Mesendoderm (in vitro differentiated cells): ENCODE measurements around the gene PRKAR1B.

Experiments used
- DNase-seq: peaks from one replicate; pipeline ENCODE4 v3.0.0; 2013
- H2AK5ac ChIP-seq: 2 replicates; pipeline ENCODE4 v1.6.1; 2013; ENCODE audit warnings: low read length, inconsistent platforms
- H2BK120ac ChIP-seq: 2 replicates; pipeline ENCODE4 v1.6.1; 2013; ENCODE audit warnings: low read depth, mild to moderate bottlenecking, low read length, moderate library complexity, mixed read lengths
- H2BK15ac ChIP-seq: replicated peaks from 2 replicates; pipeline ENCODE4 v1.6.1; 2013; ENCODE audit warnings: low read depth, mild to moderate bottlenecking, moderate library complexity
- H2BK5ac ChIP-seq: 2 replicates; pipeline ENCODE4 v1.6.1; 2013; ENCODE audit warnings: low read length, inconsistent platforms
- H3K18ac ChIP-seq: 2 replicates; pipeline ENCODE4 v1.6.1; 2013; ENCODE audit warnings: mild to moderate bottlenecking, low read length, mixed read lengths
- H3K23ac ChIP-seq: one replicate; pipeline ENCODE4 v1.6.1; 2013; ENCODE audit warnings: low read length
- H3K27ac ChIP-seq: 2 replicates; pipeline ENCODE4 v1.5.1; 2013; ENCODE audit warnings: low read depth, mild to moderate bottlenecking, inconsistent platforms, low read length, moderate library complexity
- H3K27me3 ChIP-seq: 2 replicates; pipeline ENCODE4 v1.6.1; 2013; ENCODE audit warnings: low read length, control low read depth, mild to moderate bottlenecking, inconsistent platforms; ENCODE audit not compliant: insufficient read depth, poor library complexity
- H3K36me3 ChIP-seq: 2 replicates; pipeline ENCODE4 v1.6.1; 2013; ENCODE audit warnings: low read length, inconsistent platforms; ENCODE audit not compliant: control insufficient read depth, insufficient read depth
- H3K4ac ChIP-seq: one replicate; pipeline ENCODE4 v1.6.1; 2013; ENCODE audit warnings: low read depth, mild to moderate bottlenecking, low read length, moderate library complexity
- H3K4me1 ChIP-seq: 2 replicates; pipeline ENCODE4 v1.6.1; 2013; ENCODE audit warnings: low read depth, low read length, inconsistent platforms; ENCODE audit not compliant: control insufficient read depth
- H3K4me2 ChIP-seq: 2 replicates; pipeline ENCODE4 v1.6.1; 2013; ENCODE audit warnings: low read length
- H3K4me3 ChIP-seq: 2 replicates; pipeline ENCODE4 v1.5.1; 2013; ENCODE audit warnings: mild to moderate bottlenecking, low read length
- H3K56ac ChIP-seq: one replicate; pipeline ENCODE4 v1.6.1; 2013; ENCODE audit warnings: low read length
- H3K79me1 ChIP-seq: 2 replicates; pipeline ENCODE4 v1.6.1; 2013; ENCODE audit warnings: low read length, inconsistent platforms
- H3K79me2 ChIP-seq: 2 replicates; pipeline ENCODE4 v1.6.1; 2013; ENCODE audit warnings: mild to moderate bottlenecking, low read length; ENCODE audit not compliant: control insufficient read depth, insufficient read depth
- H3K9ac ChIP-seq: 2 replicates; pipeline ENCODE4 v1.6.1; 2013; ENCODE audit warnings: low read length, inconsistent platforms
- H4K5ac ChIP-seq: one replicate; pipeline ENCODE4 v1.6.1; 2013; ENCODE audit warnings: low read length
- H4K8ac ChIP-seq: one replicate; pipeline ENCODE4 v1.6.1; 2013; ENCODE audit warnings: low read depth, mild to moderate bottlenecking, control low read depth, low read length, moderate library complexity
- WGBS: extraction: QIAGEN DNeasy Blood & Tissue Kit; methylation state at CpG from one replicate; pipeline ENCODE4 v1.1.7; 2013; ENCODE audit warnings: low lambda C conversion rate, missing lambda C conversion rate; ENCODE audit not compliant: insufficient coverage; ENCODE audit errors: extremely low coverage; 5-methylcytosine and 5-hydroxymethylcytosine counted together

PRKAR1B gene

DNA sequence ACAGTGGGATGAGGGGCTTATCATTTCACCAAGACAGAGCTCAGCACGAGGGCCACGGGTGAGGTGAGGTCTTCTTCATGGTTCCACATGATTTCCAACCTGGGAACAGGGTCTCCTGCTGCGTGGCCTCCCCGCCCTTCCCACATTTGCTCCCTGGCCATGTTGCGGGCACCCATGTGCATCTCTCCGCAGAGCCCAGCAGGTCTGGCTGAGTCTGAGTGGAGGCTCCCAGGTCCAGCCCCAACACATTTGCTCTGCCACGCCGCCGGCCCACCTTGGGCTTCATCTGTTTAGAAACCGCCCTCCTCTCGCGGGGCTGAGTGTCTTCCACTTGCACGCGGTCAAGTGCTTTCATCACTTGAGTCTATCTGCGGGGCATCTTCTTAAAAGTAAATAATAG is 14.8 kb upstream of the PRKAR1B start:
- Histone ChIP-seq H3K4me2 (no peak overlapping the region), H3K9ac (no peak overlapping the region), H3K4ac (no peak overlapping the region), H2AK5ac (no peak overlapping the region), H4K5ac (no peak overlapping the region), H3K23ac (no peak overlapping the region), H3K56ac (no peak overlapping the region), H3K27me3 (no peaks in the 10 kb centered on the region), H3K4me1 (no peaks in the 10 kb centered on the region), H2BK120ac (no peak overlapping the region), H2BK15ac (no peak overlapping the region), H2BK5ac (no peak overlapping the region), H3K36me3 (peaks cover 3% of the 10 kb centered on the region), H3K4me3 (no peak overlapping the region), H3K79me1 (peaks cover 10% of the 10 kb centered on the region), H3K27ac (no peak overlapping the region), H3K18ac (no peak overlapping the region), H4K8ac (no peak overlapping the region), H3K79me2 (peaks cover 5% of the 10 kb centered on the region)
- DNase-seq: no peak
- WGBS: no CpG with 5 or more reads among the region's 15 CpGs

DNA sequence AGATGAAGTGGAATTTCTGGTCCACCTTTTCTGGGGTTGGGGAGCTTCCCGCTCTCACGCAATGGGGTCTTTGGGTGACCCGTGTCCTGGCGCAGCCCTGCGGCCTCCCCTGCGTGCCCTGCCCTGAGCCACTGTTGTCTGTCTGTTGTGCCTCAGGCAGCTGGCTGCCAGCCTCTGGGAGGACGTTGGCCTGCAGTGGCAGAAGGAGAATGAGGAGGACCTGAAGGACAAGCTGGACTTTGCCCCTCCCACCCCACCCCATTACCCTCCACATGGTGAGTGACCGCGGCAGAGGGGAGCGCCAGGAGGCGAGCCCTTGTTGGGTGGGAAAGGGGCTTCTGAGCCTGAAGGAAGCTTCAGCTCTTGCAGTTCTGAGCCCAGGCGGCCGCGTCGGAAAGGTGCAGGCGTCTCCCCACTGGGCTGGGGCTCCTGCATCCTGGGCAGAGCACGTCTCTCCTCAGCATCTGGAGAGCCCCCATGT is 14.2 kb upstream of the PRKAR1B start:
- H3K4me1 ChIP-seq: no peaks in the 10 kb centered on the region
- H3K4me3 ChIP-seq: no peak overlapping the region
- no peak overlapping the region for H2BK5ac ChIP-seq
- H3K79me1 ChIP-seq: peaks cover 11% of the 10 kb centered on the region
- H3K4ac ChIP-seq: no peak overlapping the region
- no peak overlapping the region for H3K9ac ChIP-seq
- no peak overlapping the region for H2BK120ac ChIP-seq
- no peak overlapping the region for H4K5ac ChIP-seq
- no peak overlapping the region for H3K27ac ChIP-seq
- H3K23ac ChIP-seq: no peak overlapping the region
- no peak for DNase-seq
- no peak overlapping the region for H4K8ac ChIP-seq
- no peak overlapping the region for H3K56ac ChIP-seq
- peaks cover 8% of the 10 kb centered on the region for H3K79me2 ChIP-seq
- H3K27me3 ChIP-seq: no peaks in the 10 kb centered on the region
- no peak overlapping the region for H3K18ac ChIP-seq
- H3K36me3 ChIP-seq: peaks cover 3% of the 10 kb centered on the region
- H2BK15ac ChIP-seq: no peak overlapping the region
- H2AK5ac ChIP-seq: no peak overlapping the region
- no peak overlapping the region for H3K4me2 ChIP-seq
- WGBS: no CpG with 5 or more reads among the region's 17 CpGs

DNA sequence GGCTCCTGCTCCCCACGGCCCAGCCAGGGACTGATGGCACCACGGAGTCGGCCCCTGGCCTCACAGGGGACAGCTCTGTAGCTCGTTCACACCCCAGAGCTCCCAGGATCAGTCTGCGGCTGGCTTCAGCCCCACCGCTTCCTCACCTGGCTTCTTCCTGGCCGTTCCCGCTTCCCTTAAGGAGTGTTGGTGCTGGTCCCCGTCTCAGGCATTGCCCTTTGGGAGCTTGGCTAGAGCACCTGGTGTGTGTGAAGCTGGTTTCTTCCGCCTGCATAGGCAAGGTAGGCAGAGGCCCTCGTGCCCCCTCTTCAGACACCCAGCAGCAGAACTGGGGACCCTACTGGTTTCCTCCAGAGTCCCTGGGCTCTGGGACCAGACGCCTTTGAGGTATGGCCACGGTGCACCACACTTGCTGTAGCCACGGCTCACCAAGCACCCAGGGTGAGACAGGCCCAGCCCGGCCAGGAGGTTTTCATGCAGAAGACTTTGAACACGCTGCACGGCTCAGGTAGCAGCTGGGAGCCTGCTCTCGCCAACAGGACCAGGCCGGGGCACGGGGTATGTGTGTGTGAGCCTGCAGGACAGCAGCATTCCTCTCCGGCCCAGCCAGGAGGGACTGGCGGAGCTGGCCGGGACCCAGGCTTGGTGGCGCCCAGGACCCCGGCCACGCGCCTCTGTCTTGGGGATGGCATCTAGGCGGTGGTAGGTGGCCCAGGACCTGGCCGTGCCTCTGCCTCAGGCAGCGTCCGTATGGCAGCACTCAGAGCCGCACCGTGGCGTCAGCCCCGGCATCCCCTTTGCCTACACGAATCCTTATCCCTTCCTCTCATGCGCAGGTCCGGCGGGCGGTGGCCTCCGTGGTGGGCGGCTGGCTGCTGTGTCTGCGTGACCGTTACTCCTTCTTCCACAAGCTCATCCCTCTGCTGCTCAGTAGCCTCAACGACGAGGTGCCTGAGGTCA is 13.2 kb upstream of the PRKAR1B start:
- H4K5ac ChIP-seq: no peak overlapping the region
- H2BK15ac ChIP-seq: no peak overlapping the region
- H3K56ac ChIP-seq: no peak overlapping the region
- H3K79me2 ChIP-seq: peaks cover 12% of the 10 kb centered on the region
- H3K18ac ChIP-seq: no peak overlapping the region
- H3K4me3 ChIP-seq: no peak overlapping the region
- peaks cover 9% of the 10 kb centered on the region for H3K79me1 ChIP-seq
- no peak overlapping the region for H3K4ac ChIP-seq
- no peak overlapping the region for H2BK5ac ChIP-seq
- H3K36me3 ChIP-seq: peaks cover under 1% of the 10 kb centered on the region
- no peak overlapping the region for H2BK120ac ChIP-seq
- no peak overlapping the region for H3K9ac ChIP-seq
- no peak overlapping the region for H3K4me2 ChIP-seq
- H4K8ac ChIP-seq: no peak overlapping the region
- no peaks in the 10 kb centered on the region for H3K4me1 ChIP-seq
- WGBS: no CpG with 5 or more reads among the region's 46 CpGs
- no peak overlapping the region for H2AK5ac ChIP-seq
- no peak overlapping the region for H3K23ac ChIP-seq
- no peak overlapping the region for H3K27ac ChIP-seq
- H3K27me3 ChIP-seq: no peaks in the 10 kb centered on the region
- no peak for DNase-seq

DNA sequence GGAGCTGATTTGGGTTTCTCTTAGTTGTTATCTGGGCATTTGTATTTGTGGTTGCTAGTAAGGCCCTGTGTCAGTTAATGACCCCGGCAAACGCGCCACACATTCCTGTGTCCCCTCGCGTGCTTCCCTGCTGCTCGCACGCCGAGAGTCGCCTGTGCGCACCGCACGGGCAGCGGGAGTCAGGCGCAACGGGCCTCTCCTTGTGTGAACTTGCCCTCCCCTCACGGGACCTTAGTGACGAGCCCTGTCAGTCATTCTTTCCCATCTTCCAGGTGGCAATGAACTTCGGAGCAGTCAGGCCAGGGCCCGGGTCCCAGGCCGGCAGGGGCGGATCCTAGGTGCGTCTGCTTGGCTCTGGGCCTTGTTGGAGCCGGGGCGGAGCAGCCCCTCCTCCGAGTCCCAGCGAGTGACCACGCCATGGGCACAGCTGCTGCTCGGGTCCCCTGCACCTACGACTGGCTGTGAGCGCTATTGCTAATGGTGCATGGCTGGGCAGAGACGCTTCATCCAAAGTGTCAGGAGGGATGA is 12.4 kb upstream of the PRKAR1B start:
- H4K8ac ChIP-seq: no peak overlapping the region
- H3K4me1 ChIP-seq: no peaks in the 10 kb centered on the region
- H2BK15ac ChIP-seq: no peak overlapping the region
- H3K56ac ChIP-seq: no peak overlapping the region
- no peak overlapping the region for H3K9ac ChIP-seq
- no peak overlapping the region for H4K5ac ChIP-seq
- no peak for DNase-seq
- H3K4ac ChIP-seq: no peak overlapping the region
- H2AK5ac ChIP-seq: no peak overlapping the region
- no peak overlapping the region for H3K4me2 ChIP-seq
- no peak overlapping the region for H2BK120ac ChIP-seq
- H3K27ac ChIP-seq: no peak overlapping the region
- peaks cover 14% of the 10 kb centered on the region for H3K79me1 ChIP-seq
- H3K36me3 ChIP-seq: no peaks in the 10 kb centered on the region
- no peaks in the 10 kb centered on the region for H3K27me3 ChIP-seq
- H3K23ac ChIP-seq: no peak overlapping the region
- WGBS: no CpG with 5 or more reads among the region's 31 CpGs
- peaks cover 19% of the 10 kb centered on the region for H3K79me2 ChIP-seq
- H3K4me3 ChIP-seq: no peak overlapping the region
- H3K18ac ChIP-seq: no peak overlapping the region
- H2BK5ac ChIP-seq: no peak overlapping the region

DNA sequence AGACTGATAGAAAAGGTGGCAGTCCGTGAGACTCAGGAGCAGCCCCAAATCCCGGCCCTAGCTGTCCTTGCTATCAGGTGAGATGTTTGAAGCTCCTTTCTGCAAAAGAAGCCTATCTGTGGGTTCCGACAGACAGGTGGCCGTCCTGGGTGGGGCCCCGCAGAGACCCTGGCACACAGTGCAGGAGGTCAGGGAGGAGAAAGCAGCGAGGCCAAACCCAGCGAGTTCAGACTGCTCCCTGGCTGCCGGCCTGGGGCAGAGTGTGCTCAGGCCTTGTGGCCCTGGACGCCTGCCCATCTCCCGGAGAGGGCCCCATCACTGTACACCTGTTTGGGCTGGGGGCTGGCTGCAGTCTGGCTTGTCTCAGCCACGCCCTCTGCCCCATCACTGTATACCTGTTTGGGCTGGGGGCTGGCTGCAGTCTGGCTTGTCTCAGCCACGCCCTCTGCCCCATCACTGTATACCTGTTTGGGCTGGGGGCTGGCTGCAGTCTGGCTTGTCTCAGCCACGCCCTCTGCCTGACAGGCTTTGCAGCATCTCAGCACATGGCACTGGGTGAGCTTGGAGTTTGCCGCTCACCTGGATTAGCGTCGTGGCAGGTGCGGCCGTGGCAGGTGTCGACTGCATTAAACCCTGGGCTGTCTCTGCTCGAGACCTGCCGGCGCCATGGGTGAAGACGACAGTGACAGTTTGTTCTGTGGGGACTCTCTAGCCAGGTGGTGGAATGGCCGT is 11.8 kb upstream of the PRKAR1B start:
- H4K8ac ChIP-seq: no peak overlapping the region
- H3K56ac ChIP-seq: no peak overlapping the region
- H3K27ac ChIP-seq: no peak overlapping the region
- H3K27me3 ChIP-seq: no peaks in the 10 kb centered on the region
- no CpG with 5 or more reads among the region's 24 CpGs for WGBS
- H3K4me3 ChIP-seq: no peak overlapping the region
- H3K18ac ChIP-seq: no peak overlapping the region
- H3K79me2 ChIP-seq: peaks cover 20% of the 10 kb centered on the region
- H3K79me1 ChIP-seq: peaks cover 15% of the 10 kb centered on the region
- H3K9ac ChIP-seq: no peak overlapping the region
- H4K5ac ChIP-seq: no peak overlapping the region
- no peaks in the 10 kb centered on the region for H3K4me1 ChIP-seq
- H3K36me3 ChIP-seq: no peaks in the 10 kb centered on the region
- H2AK5ac ChIP-seq: no peak overlapping the region
- DNase-seq: no peak
- H2BK15ac ChIP-seq: no peak overlapping the region
- H3K4ac ChIP-seq: no peak overlapping the region
- no peak overlapping the region for H3K23ac ChIP-seq
- no peak overlapping the region for H2BK5ac ChIP-seq
- H2BK120ac ChIP-seq: no peak overlapping the region
- no peak overlapping the region for H3K4me2 ChIP-seq
